Parathyroid adenoma (tissue), 2 donors: ENCODE results near the gene KLHL26.

Experiments
- H2AFZ ChIP-seq: fragments of 300-600 bp; sonication (generic); one replicate; pipeline ENCODE4 v1.7.0; 2017; ENCODE audit warnings: antibody characterized with exemption, mild to moderate bottlenecking
- H3K27ac ChIP-seq: fragments of 300-600 bp; sonication (generic); one replicate; pipeline ENCODE4 v1.7.0; 2017
- H3K27me3 ChIP-seq: fragments of 300-600 bp; sonication (generic); one replicate; pipeline ENCODE4 v1.7.0; 2017; ENCODE audit warnings: low read length; ENCODE audit not compliant: control insufficient read depth, insufficient read depth
- H3K36me3 ChIP-seq: fragments of 300-600 bp; sonication (generic); one replicate; pipeline ENCODE4 v1.7.0; 2017; ENCODE audit warnings: low read length; ENCODE audit not compliant: control insufficient read depth, insufficient read depth
- H3K4me1 ChIP-seq: fragments of 300-600 bp; sonication (generic); one replicate; pipeline ENCODE4 v1.7.0; 2017; ENCODE audit warnings: control low read depth
- H3K4me2 ChIP-seq: fragments of 300-600 bp; sonication (generic); one replicate; pipeline ENCODE4 v1.7.0; 2017; ENCODE audit warnings: low read length
- H3K4me3 ChIP-seq: fragments of 300-600 bp; sonication (generic); one replicate; pipeline ENCODE4 v1.7.0; 2017; ENCODE audit warnings: low read depth, low read length
- H3K79me2 ChIP-seq: fragments of 300-600 bp; sonication (generic); one replicate; pipeline ENCODE4 v1.7.0; 2017; ENCODE audit warnings: control low read depth
- H3K9ac ChIP-seq: fragments of 300-600 bp; sonication (generic); one replicate; pipeline ENCODE4 v1.7.0; 2017; ENCODE audit warnings: mild to moderate bottlenecking
- H3K9me3 ChIP-seq: fragments of 300-600 bp; sonication (generic); one replicate; pipeline ENCODE4 v1.7.0; 2017; ENCODE audit warnings: low read length; ENCODE audit not compliant: control insufficient read depth
- CTCF ChIP-seq: fragments of 300-600 bp; sonication (generic); IDR thresholded peaks from one replicate; pipeline ENCODE4 v1.7.0; 2017; ENCODE audit warnings: antibody characterized with exemption, mild to moderate bottlenecking
- donor health status: primary hyperparathyroidism.

Gene KLHL26

DNA sequence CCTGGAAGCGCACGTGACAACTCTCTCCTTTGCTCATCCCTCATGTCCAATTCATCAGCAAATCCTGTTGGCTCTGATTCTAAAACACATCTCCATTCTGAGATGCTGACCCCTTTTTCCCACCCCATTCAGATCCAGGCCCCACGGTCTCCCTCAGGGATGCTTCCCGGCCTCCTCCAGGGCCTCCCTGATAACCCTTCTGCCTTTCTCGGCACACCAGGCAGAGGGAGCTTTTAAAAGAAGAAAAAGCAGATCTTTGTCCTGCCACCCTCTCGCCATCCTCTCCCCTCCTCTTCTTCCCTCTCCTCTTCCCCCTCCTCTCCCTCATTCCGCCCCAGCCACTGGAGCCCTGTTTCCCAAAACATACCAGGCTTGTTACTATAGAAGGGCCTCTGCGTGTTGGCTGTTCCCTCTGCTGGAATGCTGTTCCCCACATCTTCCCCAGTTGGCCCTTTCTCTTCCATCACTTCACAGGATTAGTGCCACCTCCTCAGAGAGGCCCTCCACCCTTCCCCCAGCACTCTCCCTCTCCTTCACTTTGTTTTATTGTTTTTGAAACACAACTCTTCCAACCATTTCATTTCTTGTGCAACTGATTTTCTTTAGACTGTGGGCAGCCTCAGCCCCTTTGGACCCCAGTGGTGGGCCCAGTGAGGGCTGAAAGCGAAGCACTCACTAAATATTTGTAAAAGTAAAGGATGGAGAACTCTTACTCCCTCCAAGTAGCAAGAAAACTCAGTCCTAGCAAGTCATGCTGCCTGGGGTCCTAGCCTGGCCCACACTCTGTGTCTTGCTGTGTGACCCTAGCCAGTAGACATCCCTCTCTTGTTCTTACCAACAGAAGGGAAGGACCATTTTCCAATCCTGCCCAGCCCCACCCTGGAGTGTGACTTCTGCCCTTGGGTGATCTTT is 27.8 kb upstream of the KLHL26 start:
- Histone ChIP-seq H3K4me2 (no peak overlapping the region), H3K9me3 (no peaks in the 10 kb centered on the region), H3K36me3 (no peaks in the 10 kb centered on the region), H2AFZ (no peak overlapping the region), H3K79me2 (no peaks in the 10 kb centered on the region), H3K4me3 (no peak overlapping the region), H3K4me1 (peaks cover 19% of the 10 kb centered on the region), H3K27ac (no peak overlapping the region), H3K9ac (no peak overlapping the region), H3K27me3 (peaks cover 17% of the 10 kb centered on the region)
- no peak for TF ChIP-seq CTCF

DNA sequence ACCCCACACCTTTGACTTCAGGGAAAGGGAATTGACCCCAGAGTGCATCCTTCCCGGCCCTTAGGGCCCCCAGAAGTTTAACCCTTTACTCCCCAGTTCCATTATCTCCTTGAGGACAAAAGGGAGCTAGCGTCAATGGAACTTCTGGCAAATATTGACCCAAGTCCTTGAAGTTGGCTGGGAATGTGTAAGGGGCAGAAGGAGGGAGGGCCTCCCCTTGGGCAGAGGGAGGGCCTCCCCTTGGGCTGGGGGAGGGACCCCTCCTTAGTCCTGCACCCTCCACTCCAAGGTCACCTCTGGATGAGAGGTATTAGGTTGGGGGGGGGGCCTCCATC is 27.1 kb upstream of the KLHL26 start:
- Histone ChIP-seq H3K4me2 (no peak overlapping the region), H3K36me3 (no peaks in the 10 kb centered on the region), H3K79me2 (no peaks in the 10 kb centered on the region), H3K9me3 (no peaks in the 10 kb centered on the region), H3K9ac (no peak overlapping the region), H3K4me3 (no peak overlapping the region), H3K27ac (no peak overlapping the region), H2AFZ (no peak overlapping the region), H3K4me1 (peaks cover 19% of the 10 kb centered on the region), H3K27me3 (peaks cover 14% of the 10 kb centered on the region)
- no peak for TF ChIP-seq CTCF

GRCh38 chr19:18610245-18610555 is 26.6 kb upstream of the KLHL26 start:
- Histone ChIP-seq H3K4me1 (peaks cover 19% of the 10 kb centered on the region), H3K79me2 (no peaks in the 10 kb centered on the region), H3K4me3 (no peak overlapping the region), H3K27ac (no peak overlapping the region), H2AFZ (no peak overlapping the region), H3K36me3 (no peaks in the 10 kb centered on the region), H3K9ac (no peak overlapping the region), H3K27me3 (peaks cover 14% of the 10 kb centered on the region), H3K4me2 (no peak overlapping the region), H3K9me3 (no peaks in the 10 kb centered on the region)
- no peak for TF ChIP-seq CTCF

GRCh38 chr19:18610556-18611326 is 26.1 kb upstream of the KLHL26 start:
- Histone ChIP-seq H3K27me3 (peaks cover 14% of the 10 kb centered on the region), H2AFZ (no peak overlapping the region), H3K9me3 (no peaks in the 10 kb centered on the region), H3K9ac (no peak overlapping the region), H3K27ac (no peak overlapping the region), H3K79me2 (no peaks in the 10 kb centered on the region), H3K4me3 (no peak overlapping the region), H3K4me1 (peaks cover 19% of the 10 kb centered on the region), H3K4me2 (no peak overlapping the region), H3K36me3 (no peaks in the 10 kb centered on the region)
- TF ChIP-seq CTCF = no peak
